OCI-LY1 (cell line): Measurements from ENCODE around the gene PAK5.

Experiments used
- H2AFZ ChIP-seq: fragments of 200-600 bp; sonication (generic), shearing (Covaris generic); 2 replicates; pipeline ENCODE4 v1.6.0; 2014; ENCODE audit warnings: antibody characterized with exemption, mild to moderate bottlenecking, low read length
- H3F3A ChIP-seq: fragments of 200-600 bp; sonication (generic), shearing (Covaris generic); 2 replicates; pipeline ENCODE4 v1.6.0; 2014; ENCODE audit warnings: mild to moderate bottlenecking, antibody characterized with exemption, low read length, moderate library complexity; ENCODE audit not compliant: insufficient read depth
- H3K27ac ChIP-seq: fragments of 200-600 bp; sonication (generic); 2 replicates; pipeline ENCODE4 v1.5.1; 2014; ENCODE audit warnings: low read length, mixed run types, mild to moderate bottlenecking, low read depth; ENCODE audit not compliant: poor library complexity, severe bottlenecking
- H3K27me3 ChIP-seq: fragments of 200-600 bp; sonication (generic); 2 replicates; pipeline ENCODE4 v1.6.0; 2014; ENCODE audit warnings: antibody characterized with exemption, mild to moderate bottlenecking, low read length, moderate library complexity; ENCODE audit not compliant: insufficient read depth
- H3K36me3 ChIP-seq: fragments of 200-600 bp; sonication (generic); 2 replicates; pipeline ENCODE4 v1.6.1; 2014; ENCODE audit warnings: mild to moderate bottlenecking, antibody characterized with exemption, low read length, moderate library complexity, mixed read lengths; ENCODE audit not compliant: insufficient read depth
- H3K4me1 ChIP-seq: fragments of 200-600 bp; sonication (generic); 2 replicates; pipeline ENCODE4 v1.5.1; 2014; ENCODE audit warnings: mild to moderate bottlenecking, low read length, moderate library complexity; ENCODE audit not compliant: insufficient read depth, severe bottlenecking
- H3K4me2 ChIP-seq: fragments of 200-600 bp; sonication (generic), shearing (Covaris generic); 2 replicates; pipeline ENCODE4 v1.6.1; 2014; ENCODE audit warnings: low read length
- H3K4me3 ChIP-seq: fragments of 200-600 bp; sonication (generic); 2 replicates; pipeline ENCODE4 v1.5.1; 2014; ENCODE audit warnings: low read length, low read depth, mild to moderate bottlenecking, mixed read lengths; ENCODE audit not compliant: poor library complexity, severe bottlenecking
- H3K79me2 ChIP-seq: fragments of 200-600 bp; shearing (Covaris generic); 2 replicates; pipeline ENCODE4 v1.6.1; 2016; ENCODE audit warnings: mixed run types, low read length, mixed read lengths; ENCODE audit not compliant: insufficient read depth
- H3K9ac ChIP-seq: fragments of 200-600 bp; sonication (generic), shearing (Covaris generic); 2 replicates; pipeline ENCODE4 v1.6.1; 2014; ENCODE audit warnings: mild to moderate bottlenecking, low read length, mixed read lengths
- H3K9me2 ChIP-seq: fragments of 200-600 bp; sonication (generic), shearing (Covaris generic); 2 replicates; pipeline ENCODE4 v1.6.1; 2014; ENCODE audit warnings: low read depth, mild to moderate bottlenecking, low read length, mixed read lengths
- H3K9me3 ChIP-seq: fragments of 200-600 bp; shearing (Covaris generic); 2 replicates; pipeline ENCODE4 v1.6.1; 2014; ENCODE audit warnings: low read length, mixed read lengths
- H4K20me1 ChIP-seq: fragments of 200-600 bp; sonication (generic), shearing (Covaris generic); 2 replicates; pipeline ENCODE4 v1.6.0; 2016; ENCODE audit warnings: mild to moderate bottlenecking, low read length; ENCODE audit not compliant: insufficient read depth
- CTCF ChIP-seq: fragments of 200-600 bp; sonication (generic), shearing (Covaris generic); IDR thresholded peaks from 2 replicates; pipeline ENCODE4 v1.5.1; 2017; ENCODE audit warnings: mild to moderate bottlenecking, antibody characterized with exemption, low read length, moderate library complexity, mixed read lengths
- EZH2 ChIP-seq: fragments of 200-600 bp; sonication (generic), shearing (Covaris generic); IDR thresholded peaks from 2 replicates; pipeline ENCODE4 v1.8.0; 2017; ENCODE audit warnings: borderline replicate concordance, mixed run types, mild to moderate bottlenecking, antibody characterized with exemption, low read length, moderate library complexity, mixed read lengths

Gene PAK5

GRCh38 chr20:9571783-9572182 lies 267.1 kb downstream of the PAK5 start:
- H3K27me3 ChIP-seq = no peaks in the 10 kb centered on the region
- H3K4me3 ChIP-seq = no peak overlapping the region
- H2AFZ ChIP-seq = no peak overlapping the region
- TF ChIP-seq CTCF (no peak), EZH2 (no peak)
- H3K4me2 ChIP-seq = no peak overlapping the region
- H3K9ac ChIP-seq = no peak overlapping the region
- H3K9me2 ChIP-seq = no peaks in the 10 kb centered on the region
- no peaks in the 10 kb centered on the region for H3K36me3 ChIP-seq
- no peak overlapping the region for H3K27ac ChIP-seq
- no peaks in the 10 kb centered on the region for H3K79me2 ChIP-seq
- H3F3A ChIP-seq = no peaks in the 10 kb centered on the region
- no peaks in the 10 kb centered on the region for H3K4me1 ChIP-seq
- no peaks in the 10 kb centered on the region for H3K9me3 ChIP-seq
- no peaks in the 10 kb centered on the region for H4K20me1 ChIP-seq

- no peaks in the 10 kb centered on the region for H3K4me1 ChIP-seq
- H3K79me2 ChIP-seq = no peaks in the 10 kb centered on the region
- no peak overlapping the region for H3K9ac ChIP-seq
- no peak overlapping the region for H3K4me2 ChIP-seq
- H3K4me3 ChIP-seq = no peak overlapping the region
- no peaks in the 10 kb centered on the region for H3K27me3 ChIP-seq
- no peak overlapping the region for H3K27ac ChIP-seq
- H4K20me1 ChIP-seq = no peaks in the 10 kb centered on the region
- H3K36me3 ChIP-seq = no peaks in the 10 kb centered on the region
- no peaks in the 10 kb centered on the region for H3K9me3 ChIP-seq
- H3F3A ChIP-seq = no peaks in the 10 kb centered on the region
- no peaks in the 10 kb centered on the region for H3K9me2 ChIP-seq
- no peak overlapping the region for H2AFZ ChIP-seq
- no peak for TF ChIP-seq EZH2
- TF ChIP-seq CTCF = no peak
Observed at GRCh38 chr20:9570612-9571011, 268.3 kb downstream of the PAK5 start.

GRCh38 chr20:9566977-9567376 lies 271.9 kb downstream of the PAK5 start:
- H2AFZ ChIP-seq = no peak overlapping the region

More at GRCh38 chr20:9566977-9567376, 271.9 kb downstream of the PAK5 start:
- H3K4me3 ChIP-seq = no peak overlapping the region
- TF ChIP-seq EZH2 (no peak), CTCF (no peak)
- H3F3A ChIP-seq = no peaks in the 10 kb centered on the region
- no peaks in the 10 kb centered on the region for H4K20me1 ChIP-seq
- no peak overlapping the region for H3K9ac ChIP-seq
- no peaks in the 10 kb centered on the region for H3K9me3 ChIP-seq
- H3K4me1 ChIP-seq = no peaks in the 10 kb centered on the region
- H3K79me2 ChIP-seq = no peaks in the 10 kb centered on the region
- H3K9me2 ChIP-seq = no peaks in the 10 kb centered on the region
- no peak overlapping the region for H3K4me2 ChIP-seq
- no peaks in the 10 kb centered on the region for H3K36me3 ChIP-seq
- no peak overlapping the region for H3K27ac ChIP-seq
- no peaks in the 10 kb centered on the region for H3K27me3 ChIP-seq
